Heart left ventricle (tissue), 13 donors: Measurements from ENCODE around the gene PDAP1.

Experiments
- POLR2A ChIP-seq, 2 donors: fragments of 450-650 bp; IDR thresholded peaks; one replicate each; pipeline ENCODE4 v1.6.1; 2017; ENCODE audit warnings: antibody characterized with exemption in 2 of 2, mild to moderate bottlenecking in 2 of 2, moderate library complexity in 2 of 2
- TF ChIP-seq, protein P1 (sequence below), 12 donors: fragments of 200-600 bp; sonication (generic) in 4 of 12; IDR thresholded peaks; one replicate each; pipeline versions ENCODE4 v1.5.0 to v1.8.0; 2018 to 2022; ENCODE audit warnings: antibody characterized with exemption in 12 of 12, mild to moderate bottlenecking in 5 of 12
- donor health status: ischemic (EF 13 %, LVEDD 7.1; RV severe dilation, severe dysfunction).
- donor health status: DM: no; HTN: yes; CAD: no.
- donor health status: DM: no; HTN: no; CAD: no.
- donor health status: ischemic (EF 25% LVEDD 6.9; RV normal size, moderate dysfunction).
- donor health status: ischemic (EF 25% LVEDD 5.7; RV mildly dilated, moderate dysfunction).
- donor health status: ischemic (EF 35%, LVEDD 5.7; RV mildly dilated, moderate dysfunction).
- donor health status: nonischemic (EF 11% LVEDD 7.7; RV severe dilation, severe dysfunction).
- donor health status: DM: yes; HTN: yes; CAD: no.
- donor health status: PGD.
- donor health status: ischemic (EF 29% LVEDD 5.4; RV normal size, mild dysfunction).
- donor health status: nonischemic (EF 23%, LVEDD 6.1; RV moderate dilation, normal function).

DNA sequence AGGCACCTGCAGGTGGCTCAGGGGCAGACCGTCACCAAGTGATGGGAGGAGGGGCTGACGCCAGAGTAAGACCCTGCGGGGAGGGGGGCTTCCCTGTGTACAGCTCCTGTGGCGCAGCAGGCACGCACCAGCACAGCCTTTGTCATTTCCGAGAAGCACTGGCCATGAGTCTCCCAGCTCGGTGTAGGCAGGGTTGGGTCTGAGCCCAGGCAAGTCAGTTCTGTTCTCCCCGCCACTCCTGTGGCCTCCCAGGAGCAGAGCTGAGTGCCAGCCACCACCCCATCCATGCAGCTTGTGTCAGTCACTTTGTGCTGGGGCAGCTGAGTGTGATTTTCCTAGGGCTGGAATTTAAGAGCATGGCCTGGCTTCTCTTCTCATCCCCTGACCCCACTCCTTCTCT, 43.5 kb upstream of the PDAP1 start:
- no peak for TF ChIP-seq POLR2A (IDR thresholded peaks at IDR 0.05)
- TF ChIP-seq, protein P1, sequence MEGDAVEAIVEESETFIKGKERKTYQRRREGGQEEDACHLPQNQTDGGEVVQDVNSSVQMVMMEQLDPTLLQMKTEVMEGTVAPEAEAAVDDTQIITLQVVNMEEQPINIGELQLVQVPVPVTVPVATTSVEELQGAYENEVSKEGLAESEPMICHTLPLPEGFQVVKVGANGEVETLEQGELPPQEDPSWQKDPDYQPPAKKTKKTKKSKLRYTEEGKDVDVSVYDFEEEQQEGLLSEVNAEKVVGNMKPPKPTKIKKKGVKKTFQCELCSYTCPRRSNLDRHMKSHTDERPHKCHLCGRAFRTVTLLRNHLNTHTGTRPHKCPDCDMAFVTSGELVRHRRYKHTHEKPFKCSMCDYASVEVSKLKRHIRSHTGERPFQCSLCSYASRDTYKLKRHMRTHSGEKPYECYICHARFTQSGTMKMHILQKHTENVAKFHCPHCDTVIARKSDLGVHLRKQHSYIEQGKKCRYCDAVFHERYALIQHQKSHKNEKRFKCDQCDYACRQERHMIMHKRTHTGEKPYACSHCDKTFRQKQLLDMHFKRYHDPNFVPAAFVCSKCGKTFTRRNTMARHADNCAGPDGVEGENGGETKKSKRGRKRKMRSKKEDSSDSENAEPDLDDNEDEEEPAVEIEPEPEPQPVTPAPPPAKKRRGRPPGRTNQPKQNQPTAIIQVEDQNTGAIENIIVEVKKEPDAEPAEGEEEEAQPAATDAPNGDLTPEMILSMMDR (IDR thresholded peaks at IDR 0.05): no peak
